HepG2 (cell line): ENCODE measurements around the gene KIAA0930. TPM values are rescaled to one million over a fixed set of nuclear protein-coding genes. Genes with fewer than 3 reads are reported as not detected.

Experiments
- ATAC-seq: fragments of 200-7000 bp; cut with Tn5 transposase; 3 replicates; pipeline ENCODE4 v1.9.1; 2020; ENCODE audit warnings: mild to moderate bottlenecking, moderate library complexity
- BruUV-seq: library from RNA; stranded (reverse); fragments of 400-500 nt; replicated peaks from 2 replicates; lab custom pipeline; 2021; lab: Mats Ljungman, UMichigan
- CTCF ChIA-PET: fragments of 300-600 bp; formaldehyde crosslinking; extraction: SDS; loops from one replicate; lab custom pipeline; 2021; ENCODE audit warnings: low total read pairs, inconsistent platforms, low intra/inter-chr PET ratio; lab: Yijun Ruan, JAX
- POLR2A ChIA-PET: fragments of 350-600 bp; sonication (Branson Sonifier 250); formaldehyde crosslinking; loops from one replicate; lab custom pipeline; 2020; ENCODE audit warnings: antibody characterized with exemption, inconsistent platforms; lab: Yijun Ruan, JAX
- DNase-seq: peaks from one replicate; pipeline ENCODE4 v3.0.0-alpha.2; 2015; ENCODE audit warnings: low spot score
- FAIRE-seq: peaks from 3 replicates; lab custom pipeline; 2011; peaks lifted over from hg19 to GRCh38; lab: Jason Lieb, UNC
- H2AFZ ChIP-seq: one replicate; pipeline ENCODE4 v1.6.1; 2011; ENCODE audit warnings: low read length, inconsistent platforms
- H3K27ac ChIP-seq: fragments of 300-600 bp; 3 replicates; pipeline ENCODE4 v1.8.0; 2011; ENCODE audit warnings: mixed run types, mild to moderate bottlenecking, mixed read lengths, low read length, inconsistent platforms; ENCODE audit not compliant: insufficient read depth; ENCODE audit errors: extremely low read length
- H3K27me3 ChIP-seq, 2 experiments: fragments of 200-600 bp in 1 of 2; 2 replicates in 1 of 2; 3 replicates in 1 of 2; pipeline versions ENCODE4 v1.6.0 to v1.8.0; 2011; ENCODE audit warnings: low read length in 2 of 2, mild to moderate bottlenecking in 2 of 2, moderate library complexity in 2 of 2, inconsistent platforms in 1 of 2; ENCODE audit not compliant: insufficient read depth in 2 of 2, control insufficient read depth in 1 of 2
- H3K36me3 ChIP-seq, 2 experiments: fragments of 200-600 bp in 1 of 2; replicated peaks in 1 of 2; 2 replicates in 1 of 2; 3 replicates in 1 of 2; pipeline versions ENCODE4 v1.5.1 to v1.8.0; 2011; ENCODE audit warnings: low read length in 2 of 2, inconsistent platforms in 1 of 2; ENCODE audit not compliant: insufficient read depth in 2 of 2, control insufficient read depth in 1 of 2
- H3K4me1 ChIP-seq: 2 replicates; pipeline ENCODE4 v1.5.1; 2012; ENCODE audit warnings: low read length, inconsistent platforms; ENCODE audit not compliant: insufficient read depth
- H3K4me2 ChIP-seq: 2 replicates; pipeline ENCODE4 v1.6.0; 2011; ENCODE audit warnings: low read depth, low read length, inconsistent platforms
- H3K4me3 ChIP-seq, 3 experiments: fragments of 200-600 bp in 1 of 3; sonication (generic), shearing (Covaris generic) in 1 of 3; replicated peaks in 1 of 3; 2 replicates each; pipeline ENCODE4 v1.5.1; 2011 to 2016; ENCODE audit warnings: low read length in 3 of 3, inconsistent platforms in 2 of 3, low read depth in 2 of 3, mild to moderate bottlenecking in 2 of 3, control low read depth in 1 of 3, mixed read lengths in 1 of 3; ENCODE audit not compliant: insufficient read depth in 1 of 3
- H3K79me2 ChIP-seq: one replicate; pipeline ENCODE4 v1.6.1; 2011; ENCODE audit warnings: low read length, inconsistent platforms; ENCODE audit not compliant: insufficient read depth
- H3K9ac ChIP-seq: 2 replicates; pipeline ENCODE4 v1.6.0; 2011; ENCODE audit warnings: mild to moderate bottlenecking, low read depth, low read length, inconsistent platforms; ENCODE audit not compliant: insufficient read depth
- H3K9me3 ChIP-seq: 2 replicates; pipeline ENCODE4 v1.5.1; 2012; ENCODE audit warnings: mild to moderate bottlenecking, low read length
- H4K20me1 ChIP-seq: 2 replicates; pipeline ENCODE4 v1.6.0; 2011; ENCODE audit warnings: inconsistent platforms, mild to moderate bottlenecking, low read length, moderate library complexity; ENCODE audit not compliant: insufficient read depth
- HMGXB3 ChIP-seq: sonication (generic); formaldehyde crosslinking; IDR thresholded peaks from 2 replicates; pipeline ENCODE4 v1.4.0; 2020; ENCODE audit warnings: missing genetic modification reagents, borderline replicate concordance
- KMT2A ChIP-seq: sonication (generic); formaldehyde crosslinking; IDR thresholded peaks from 2 replicates; pipeline ENCODE4 v1.4.0; 2020; ENCODE audit warnings: missing genetic modification reagents
- ZNF10 ChIP-seq: sonication (generic); formaldehyde crosslinking; IDR thresholded peaks from 2 replicates; pipeline ENCODE4 v1.4.0; 2020; ENCODE audit warnings: mild to moderate bottlenecking, low read depth, missing genetic modification reagents, borderline replicate concordance
- ZNF138 ChIP-seq: sonication (generic); formaldehyde crosslinking; IDR thresholded peaks from 2 replicates; pipeline ENCODE4 v1.5.0; 2020; ENCODE audit warnings: mild to moderate bottlenecking, low read depth, missing genetic modification reagents
- WGBS: methylation state at CpG from one replicate; pipeline ENCODE4 v1.1.6; 2017; ENCODE audit warnings: low lambda C conversion rate; 5-methylcytosine and 5-hydroxymethylcytosine counted together
- in situ Hi-C: cut with HindIII; loops from 2 replicates; pipeline ENCODE4 v1.10.0; 2017; ENCODE audit warnings: low pct_unique_long_range_greater_than_20kb; ENCODE audit not compliant: extremely low pct_ligation_motif_present
- intact Hi-C: fragments of 100-400 bp; cut with micrococcal nuclease; formaldehyde crosslinking; loops from one replicate; pipeline ENCODE4 v1.10.0; 2022; ENCODE audit not compliant: unreplicated experiment
- polyA plus RNA-seq, 8 experiments: library from polyadenylated mRNA; depleted of rRNA in 3 of 8; stranded (reverse) in 7 of 8; unstranded in 1 of 8; fragments of >200 nt; fragmentation: Illumina TruSeq in 4 of 8; extraction: Trizol in 4 of 8; gene quantifications; 2 replicates each; pipeline versions ENCODE4 v1.2.1 to v1.2.3, GENCODE V29; 2011 to 2016; ENCODE audit warnings: low read depth in 4 of 8, missing spikeins in 1 of 8, mixed read lengths in 1 of 8; ENCODE audit not compliant: insufficient read depth in 1 of 8
- total RNA-seq, 5 experiments: library from RNA; depleted of rRNA; stranded (reverse); fragments of >200 nt; fragmentation: Illumina TruSeq; extraction: Trizol; gene quantifications; 2 replicates each; pipeline ENCODE4 v1.2.3, GENCODE V29; 2016; ENCODE audit warnings: low read depth in 1 of 5
- TF ChIP-seq, protein P1 (sequence below): sonication (generic); formaldehyde crosslinking; IDR thresholded peaks from 2 replicates; pipeline ENCODE4 v1.5.1; 2020; ENCODE audit warnings: mild to moderate bottlenecking, missing genetic modification reagents, moderate library complexity

KIAA0930 gene
- total and polyA plus RNA-seq, 2 of the 13 experiments (the other 11 are each of a cell fraction or from before 2014, with no cell fraction given): 27.0 to 38.2 TPM

GRCh38 chr22:45254789-45255278 is 14.1 kb upstream of the KIAA0930 start:
- POLR2A ChIA-PET: interaction anchor here (2.2 kb wide), 1 partner anchor 9 kb away, joined by 9 read pairs; no protein-coding TSS in a partner anchor
- DNase-seq (no peak), FAIRE-seq (no peak)
- no peak overlapping the region for H3K27ac ChIP-seq
- no peaks in the 10 kb centered on the region for H3K79me2 ChIP-seq
- in situ Hi-C loops: no loop called here
- no peak overlapping the region for H3K9ac ChIP-seq
- H3K27me3 ChIP-seq: no peaks in the 10 kb centered on the region; a peak in 1 of 5 replicates
- peak overlapping the region; percentile 32 for H2AFZ ChIP-seq
- intact Hi-C loops: no loop called here
- no TSS peak for BruUV-seq
- 20% methylated on average over 6 of the region's 6 CpGs for WGBS
- no peaks in the 10 kb centered on the region for H4K20me1 ChIP-seq
- TF ChIP-seq, protein P1, sequence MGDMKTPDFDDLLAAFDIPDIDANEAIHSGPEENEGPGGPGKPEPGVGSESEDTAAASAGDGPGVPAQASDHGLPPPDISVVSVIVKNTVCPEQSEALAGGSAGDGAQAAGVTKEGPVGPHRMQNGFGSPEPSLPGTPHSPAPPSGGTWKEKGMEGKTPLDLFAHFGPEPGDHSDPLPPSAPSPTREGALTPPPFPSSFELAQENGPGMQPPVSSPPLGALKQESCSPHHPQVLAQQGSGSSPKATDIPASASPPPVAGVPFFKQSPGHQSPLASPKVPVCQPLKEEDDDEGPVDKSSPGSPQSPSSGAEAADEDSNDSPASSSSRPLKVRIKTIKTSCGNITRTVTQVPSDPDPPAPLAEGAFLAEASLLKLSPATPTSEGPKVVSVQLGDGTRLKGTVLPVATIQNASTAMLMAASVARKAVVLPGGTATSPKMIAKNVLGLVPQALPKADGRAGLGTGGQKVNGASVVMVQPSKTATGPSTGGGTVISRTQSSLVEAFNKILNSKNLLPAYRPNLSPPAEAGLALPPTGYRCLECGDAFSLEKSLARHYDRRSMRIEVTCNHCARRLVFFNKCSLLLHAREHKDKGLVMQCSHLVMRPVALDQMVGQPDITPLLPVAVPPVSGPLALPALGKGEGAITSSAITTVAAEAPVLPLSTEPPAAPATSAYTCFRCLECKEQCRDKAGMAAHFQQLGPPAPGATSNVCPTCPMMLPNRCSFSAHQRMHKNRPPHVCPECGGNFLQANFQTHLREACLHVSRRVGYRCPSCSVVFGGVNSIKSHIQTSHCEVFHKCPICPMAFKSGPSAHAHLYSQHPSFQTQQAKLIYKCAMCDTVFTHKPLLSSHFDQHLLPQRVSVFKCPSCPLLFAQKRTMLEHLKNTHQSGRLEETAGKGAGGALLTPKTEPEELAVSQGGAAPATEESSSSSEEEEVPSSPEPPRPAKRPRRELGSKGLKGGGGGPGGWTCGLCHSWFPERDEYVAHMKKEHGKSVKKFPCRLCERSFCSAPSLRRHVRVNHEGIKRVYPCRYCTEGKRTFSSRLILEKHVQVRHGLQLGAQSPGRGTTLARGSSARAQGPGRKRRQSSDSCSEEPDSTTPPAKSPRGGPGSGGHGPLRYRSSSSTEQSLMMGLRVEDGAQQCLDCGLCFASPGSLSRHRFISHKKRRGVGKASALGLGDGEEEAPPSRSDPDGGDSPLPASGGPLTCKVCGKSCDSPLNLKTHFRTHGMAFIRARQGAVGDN (CRISPR knock-in tag): peak; percentile 22; the same call in 1 of the 2 replicates
- TF ChIP-seq ZNF10 (CRISPR knock-in tag): no peak
- TF ChIP-seq, all 625 proteins: peak for 1
- Histone ChIP-seq H3K36me3 (no peaks in the 10 kb centered on the region), H3K4me1 (peaks cover 14% of the 10 kb centered on the region), H3K4me2 (peak overlapping the region; percentile 6; the same call in 1 of the 2 replicates), H3K9me3 (no peaks in the 10 kb centered on the region), H3K4me3 (no peak overlapping the region)
- ATAC-seq: no peak; the same call in 2 of the 3 replicates
- CTCF ChIA-PET: no interaction called here

DNA sequence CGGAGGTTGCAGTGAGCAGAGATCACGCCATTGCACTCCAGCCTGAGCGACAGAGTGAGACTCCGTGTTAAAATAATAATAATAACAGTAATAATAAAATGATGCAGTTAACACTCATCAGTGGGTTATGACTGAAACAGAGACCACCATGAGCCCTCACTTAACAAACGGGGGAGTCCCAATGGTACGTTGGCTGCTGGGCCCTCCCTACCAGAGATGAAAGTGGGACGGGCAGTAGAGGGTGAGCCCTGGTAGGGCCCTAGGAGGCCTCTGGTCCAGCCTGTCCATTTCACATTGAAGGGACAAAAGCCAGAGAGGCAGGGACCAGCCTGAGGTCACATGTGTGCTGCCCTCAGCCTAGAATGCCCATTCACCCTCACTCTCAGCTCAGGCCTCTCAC is 13.7 kb upstream of the KIAA0930 start:
- no TSS peak for BruUV-seq

More for the DNA sequence above, 13.7 kb upstream of the KIAA0930 start:
- in situ Hi-C loops: no loop called here
- no peak for TF ChIP-seq ZNF138 (CRISPR knock-in tag)
- TF ChIP-seq KMT2A (CRISPR knock-in tag): no peak
- TF ChIP-seq HMGXB3 (CRISPR knock-in tag): no peak
- TF ChIP-seq, all 625 proteins: peak for 0
- ATAC-seq: no peak
- no peak overlapping the region for H3K9ac ChIP-seq
- H3K79me2 ChIP-seq: no peaks in the 10 kb centered on the region
- no peaks in the 10 kb centered on the region for H3K27me3 ChIP-seq
- H3K27ac ChIP-seq: no peak overlapping the region
- no peaks in the 10 kb centered on the region for H3K36me3 ChIP-seq
- H3K4me2 ChIP-seq: peak overlapping the region; percentile 6; the same call in 1 of the 2 replicates
- ChIA-PET POLR2A (no interaction called here), CTCF (no interaction called here)
- no peak for DNase-seq
- H3K4me3 ChIP-seq: no peak overlapping the region
- FAIRE-seq: no peak
- no peaks in the 10 kb centered on the region for H3K9me3 ChIP-seq
- intact Hi-C loops: no loop called here
- H2AFZ ChIP-seq: no peak overlapping the region
- 72% methylated on average over 7 of the region's 7 CpGs for WGBS
- peaks cover 18% of the 10 kb centered on the region for H3K4me1 ChIP-seq
- H4K20me1 ChIP-seq: no peaks in the 10 kb centered on the region
